LoVo (cell line): ENCODE measurements around the gene ATXN1.
"Not testable (repeated sequence)": the region's sequence is repeated elsewhere in the genome, so short reads cannot be mapped to it uniquely, and the experiment has no call there.

Source experiments
- DNase-seq: peaks from one replicate; pipeline ENCODE4 v3.0.0-alpha.2; 2016; ENCODE audit warnings: low spot score

Gene ATXN1

DNA sequence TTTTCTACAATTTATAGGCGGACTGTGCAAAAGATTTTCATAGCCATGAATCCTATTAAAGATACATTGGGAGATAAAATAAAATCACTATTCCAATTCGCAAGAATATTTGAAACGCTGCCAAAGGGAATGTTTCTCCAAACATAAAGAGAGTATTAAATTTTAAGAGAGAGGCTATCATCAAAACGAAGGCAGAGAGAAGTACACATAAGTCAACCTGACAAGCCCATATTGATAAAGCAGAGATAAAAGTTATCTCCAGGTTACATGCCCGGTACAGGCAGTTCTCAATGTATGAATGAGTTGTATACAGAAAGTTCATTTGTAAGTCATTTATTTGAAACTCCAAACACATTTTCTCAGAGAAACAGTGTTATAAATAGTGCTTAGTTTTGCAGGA is 193.1 kb downstream of the ATXN1 start:
- DNase-seq: no peak

DNA sequence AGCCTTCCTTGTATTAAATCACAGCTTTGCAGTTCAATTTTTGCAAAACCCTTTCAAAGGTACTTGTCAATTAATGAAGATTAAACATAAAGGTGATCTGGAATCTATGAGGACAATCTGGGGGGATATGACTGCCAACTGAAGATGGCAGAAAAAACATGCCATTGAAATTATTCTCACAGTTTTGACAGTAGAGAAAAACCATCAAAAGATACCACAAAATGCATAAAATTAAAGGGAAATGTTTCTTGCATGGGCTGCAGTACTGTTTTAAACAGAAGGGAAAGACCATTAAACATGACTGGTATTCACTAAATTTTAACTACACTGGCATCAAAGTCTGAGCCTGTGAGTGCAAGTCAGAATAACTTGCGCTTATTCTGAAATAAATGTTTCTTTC is 194.2 kb downstream of the ATXN1 start:
- no peak for DNase-seq

DNA sequence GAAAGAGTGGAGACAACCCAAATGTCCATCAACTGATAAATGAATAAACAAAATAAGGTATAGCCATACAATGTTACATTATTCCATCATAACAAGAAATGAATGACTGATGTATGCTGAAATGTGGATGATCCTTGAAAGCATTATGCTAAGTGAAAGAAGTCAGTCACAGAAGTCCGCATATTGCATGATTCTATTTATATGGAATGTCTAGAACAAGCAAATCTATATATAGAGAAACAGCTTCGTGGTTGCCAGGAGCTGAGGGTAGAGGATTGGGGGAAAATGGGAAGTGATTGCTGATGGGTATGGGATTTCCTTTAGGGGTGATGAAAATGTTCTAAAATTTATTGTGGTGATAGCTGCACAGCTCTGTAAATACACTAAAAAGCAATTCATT is 196.8 kb downstream of the ATXN1 start:
- no peak for DNase-seq

DNA sequence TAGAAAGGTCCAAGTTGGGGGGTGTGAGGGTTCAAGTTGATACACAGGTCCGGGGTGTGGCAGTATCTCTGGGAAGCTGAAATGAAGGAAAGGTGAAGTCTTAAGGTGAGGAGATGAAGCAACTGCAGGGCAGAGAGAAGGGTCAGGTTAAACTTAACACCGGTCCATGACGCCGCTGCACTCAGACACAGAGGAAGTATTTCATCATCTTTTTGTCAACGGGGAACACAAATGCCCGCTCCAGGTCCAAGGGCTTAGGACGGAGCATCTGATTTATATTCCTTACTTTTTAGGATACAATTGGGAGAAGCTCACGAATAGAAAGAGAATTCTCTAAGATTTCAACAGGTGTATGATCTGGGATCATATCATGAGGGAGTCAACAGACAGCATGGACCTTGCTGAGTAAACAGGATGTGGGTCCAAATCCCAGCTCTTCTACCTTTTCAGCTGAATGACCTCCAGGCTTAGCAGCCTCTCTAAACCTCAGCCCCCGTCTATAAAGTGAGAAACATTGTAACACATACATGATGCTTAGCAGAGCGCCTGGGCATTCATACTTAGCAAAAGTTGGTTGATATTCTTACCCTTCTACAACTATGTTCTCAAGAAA is 197.5 kb downstream of the ATXN1 start:
- DNase-seq: no peak

DNA sequence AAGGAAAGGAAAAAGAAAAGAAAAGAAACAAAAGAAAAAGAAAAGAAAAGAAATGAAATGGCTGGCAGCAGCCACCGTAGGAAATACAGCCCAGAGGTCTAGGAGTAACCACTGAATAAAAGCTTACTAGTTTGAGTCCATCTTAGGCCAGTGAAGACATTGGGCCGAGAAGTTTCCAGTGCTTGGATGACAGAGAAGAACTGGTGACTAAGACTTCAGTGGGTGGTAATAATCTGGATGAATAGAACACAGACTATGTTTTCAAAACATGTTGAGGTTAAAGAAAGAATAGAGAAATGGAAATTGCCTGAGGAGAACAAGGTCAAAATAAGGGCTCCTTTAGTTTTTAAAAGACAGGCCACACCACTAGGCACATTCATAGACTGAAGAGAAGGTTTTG is 198.8 kb downstream of the ATXN1 start:
- DNase-seq: no peak

DNA sequence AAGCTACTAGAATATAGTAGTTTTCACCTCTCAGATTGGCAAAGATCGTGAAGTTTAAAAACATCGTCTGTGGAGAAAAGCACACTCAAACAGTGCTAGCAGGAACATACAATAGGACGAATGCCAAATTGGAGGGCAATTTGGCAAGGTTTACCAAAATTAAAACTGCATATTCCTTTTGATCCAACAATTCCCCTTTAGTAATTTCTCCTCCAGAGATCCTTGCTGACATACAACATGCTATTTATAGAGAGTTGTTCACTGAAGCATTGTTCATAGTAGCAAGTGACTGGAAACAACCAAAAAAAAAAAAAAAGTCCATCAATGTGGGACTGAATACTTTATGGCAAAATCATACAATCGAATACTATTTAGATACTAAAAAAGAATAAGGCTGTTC is 202.2 kb downstream of the ATXN1 start:
- no peak for DNase-seq

DNA sequence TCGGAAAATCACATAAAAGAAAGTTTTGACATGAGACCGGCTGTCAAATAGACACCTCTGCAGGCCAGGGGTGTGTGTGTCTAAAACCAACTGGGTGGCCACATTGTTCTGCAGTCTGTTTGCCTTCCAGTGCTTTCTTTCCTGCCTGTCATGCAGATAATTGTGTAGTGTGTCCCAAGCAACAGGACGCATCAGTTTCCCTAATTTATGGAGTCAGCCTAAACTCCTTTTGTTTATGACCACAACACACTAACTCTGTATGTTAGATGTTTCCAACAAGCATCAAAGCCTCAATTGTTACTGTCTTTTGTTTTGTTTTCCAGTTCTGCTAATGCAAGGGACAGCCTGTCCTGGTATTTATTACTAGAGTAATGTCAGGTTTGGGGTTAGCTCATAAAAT is 205.7 kb downstream of the ATXN1 start:
- DNase-seq: no peak

DNA sequence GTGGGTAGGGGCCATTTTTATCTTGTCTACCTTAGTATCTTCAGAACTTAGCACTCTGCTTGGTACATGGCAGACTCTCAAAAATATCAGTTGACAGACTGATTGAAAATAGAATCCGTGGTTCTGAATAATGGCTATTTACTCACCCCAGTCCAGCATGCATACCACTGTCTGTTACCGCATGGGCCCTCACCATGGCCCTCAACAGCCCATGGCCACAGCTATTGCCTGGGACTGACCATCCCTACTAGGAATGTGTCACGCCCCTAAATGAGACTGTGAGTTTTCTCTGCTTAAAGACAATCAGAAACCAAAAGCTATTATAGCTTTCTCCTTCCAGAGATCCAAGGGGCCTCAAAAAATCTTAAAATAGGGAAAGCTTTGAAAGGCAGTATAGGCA is 207.7 kb downstream of the ATXN1 start:
- DNase-seq: no peak

DNA sequence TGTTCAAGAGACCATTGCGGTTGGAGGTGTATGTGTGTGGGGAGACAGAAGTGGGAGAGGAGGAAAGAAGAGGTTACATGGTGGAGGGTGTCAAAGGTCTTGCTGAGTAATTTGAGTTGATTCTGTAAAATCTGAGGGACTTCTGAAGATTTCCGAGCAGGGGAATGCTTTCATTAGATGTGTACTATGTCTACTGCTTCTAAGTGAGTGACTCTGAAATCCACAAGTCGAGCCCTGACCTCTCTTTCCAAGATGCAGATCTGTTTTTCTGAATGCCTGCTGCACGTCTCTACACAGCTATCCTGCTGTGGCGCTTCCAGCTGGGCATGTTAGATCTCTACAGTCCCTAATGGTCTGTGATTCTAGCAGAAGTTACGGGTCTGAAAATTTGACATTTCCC is 209.8 kb downstream of the ATXN1 start:
- DNase-seq: no peak

DNA sequence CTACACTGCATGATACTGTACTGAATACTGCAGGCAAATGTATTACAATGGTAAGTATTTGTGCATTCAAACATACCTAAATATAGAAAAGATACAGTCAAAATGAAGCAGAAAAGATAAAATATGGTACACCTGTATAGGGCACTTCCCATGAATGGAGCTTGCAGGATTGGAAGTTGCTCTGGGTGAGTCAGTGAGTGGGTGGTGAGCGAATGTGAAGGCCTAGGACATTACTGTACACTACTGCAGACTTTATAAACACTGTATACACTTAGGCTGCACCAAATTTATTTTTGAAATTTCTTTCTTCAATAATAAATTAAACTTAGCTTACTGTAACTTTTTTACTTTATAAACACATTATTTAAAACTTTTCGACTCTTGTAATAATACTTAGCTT is 213.1 kb downstream of the ATXN1 start:
- DNase-seq: no peak

DNA sequence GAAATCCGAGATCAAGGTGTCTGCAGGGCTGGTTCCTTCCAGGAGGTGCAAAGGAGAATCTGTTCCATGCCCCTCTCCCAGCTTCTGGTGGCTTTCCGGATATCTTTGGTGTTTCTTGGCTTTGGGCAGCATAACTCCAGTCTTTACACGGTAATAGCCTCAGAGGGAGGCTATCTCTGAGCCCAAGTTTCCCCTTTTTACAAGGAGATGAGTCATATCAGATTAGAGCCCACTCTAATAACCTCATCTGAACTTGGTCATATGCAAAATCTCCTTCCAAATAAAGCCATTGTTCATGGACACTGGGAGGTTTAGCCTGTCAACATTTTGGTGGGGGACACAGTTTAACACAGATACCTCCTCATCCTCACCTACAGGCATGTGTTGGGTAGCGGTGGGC is 213.7 kb downstream of the ATXN1 start:
- no peak for DNase-seq

DNA sequence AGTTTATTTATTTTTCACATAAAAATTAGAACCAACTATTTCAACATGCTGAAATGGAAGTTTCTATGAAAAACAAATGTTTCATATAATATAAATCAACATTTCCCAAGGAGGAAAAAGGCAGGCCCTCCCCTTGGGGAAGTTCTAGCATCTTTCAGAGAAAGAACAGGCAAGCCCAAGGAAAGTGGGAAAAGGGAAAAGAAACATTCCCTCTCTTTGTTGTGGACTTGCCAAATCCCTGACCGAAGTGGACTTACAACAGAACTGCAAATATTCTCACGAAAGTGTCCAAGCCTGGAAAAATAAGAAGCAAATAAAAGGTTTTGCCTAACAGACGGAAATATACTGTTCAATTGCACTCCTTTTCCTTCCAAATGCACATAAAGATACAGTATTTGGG is 214.4 kb downstream of the ATXN1 start:
- no peak for DNase-seq

DNA sequence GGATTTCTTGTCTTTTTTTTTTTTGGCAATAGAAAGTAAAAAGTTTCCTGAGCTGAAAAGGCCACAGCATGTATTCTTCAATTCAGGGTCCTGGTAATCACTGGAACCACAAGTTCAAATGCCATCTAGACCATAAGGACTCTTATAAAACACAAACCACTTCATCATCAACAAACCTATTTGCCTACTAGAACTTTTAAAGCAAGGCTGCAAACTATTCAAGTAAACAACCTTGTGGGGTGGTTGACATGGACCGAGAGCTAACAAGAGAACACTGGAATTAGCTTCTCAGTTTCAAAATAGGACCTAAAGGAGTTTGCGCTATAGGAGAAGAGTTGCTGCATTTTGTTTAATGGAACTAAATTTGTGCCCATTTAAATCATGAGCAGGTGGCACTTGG is 215.9 kb downstream of the ATXN1 start:
- no peak for DNase-seq

DNA sequence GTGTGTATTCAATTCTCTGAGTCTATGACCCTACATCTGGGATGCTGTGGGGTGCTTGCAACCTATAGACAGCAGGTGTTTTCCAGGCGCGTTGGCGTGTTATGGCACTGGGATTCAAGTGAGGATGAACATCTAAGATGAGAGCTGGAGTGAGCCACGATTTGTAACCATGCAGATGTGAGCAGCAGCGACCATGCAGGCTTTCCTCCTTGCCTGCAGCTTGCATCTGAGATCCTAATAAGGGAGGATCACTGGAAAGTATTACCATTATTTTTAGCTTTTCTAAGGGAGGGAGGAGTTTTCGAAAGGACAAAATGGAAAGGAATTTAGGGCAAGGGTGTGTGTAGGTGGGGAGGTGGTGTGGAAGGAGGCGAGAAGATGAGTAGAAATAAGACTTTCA is 216.7 kb downstream of the ATXN1 start:
- DNase-seq: no peak

DNA sequence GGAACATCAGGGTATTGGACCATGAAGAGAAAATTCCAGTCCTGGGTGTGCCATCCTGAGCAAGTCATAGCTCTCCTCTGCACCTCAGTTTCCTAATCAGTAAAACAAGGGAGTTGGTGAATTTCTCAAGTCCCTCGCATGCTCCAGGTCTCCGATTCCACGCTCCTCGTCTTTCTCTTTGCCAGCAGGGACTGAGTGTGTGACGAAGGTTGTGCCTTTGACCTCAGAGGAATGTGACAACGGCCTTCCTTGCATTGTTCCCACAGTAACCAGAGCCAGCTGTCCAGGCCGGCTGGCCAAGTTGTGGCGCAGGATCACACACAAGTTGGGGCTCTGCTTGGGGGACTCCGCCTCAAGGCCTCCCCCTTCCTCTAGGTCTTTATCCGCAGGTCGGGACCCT is 217.3 kb downstream of the ATXN1 start:
- no peak for DNase-seq

DNA sequence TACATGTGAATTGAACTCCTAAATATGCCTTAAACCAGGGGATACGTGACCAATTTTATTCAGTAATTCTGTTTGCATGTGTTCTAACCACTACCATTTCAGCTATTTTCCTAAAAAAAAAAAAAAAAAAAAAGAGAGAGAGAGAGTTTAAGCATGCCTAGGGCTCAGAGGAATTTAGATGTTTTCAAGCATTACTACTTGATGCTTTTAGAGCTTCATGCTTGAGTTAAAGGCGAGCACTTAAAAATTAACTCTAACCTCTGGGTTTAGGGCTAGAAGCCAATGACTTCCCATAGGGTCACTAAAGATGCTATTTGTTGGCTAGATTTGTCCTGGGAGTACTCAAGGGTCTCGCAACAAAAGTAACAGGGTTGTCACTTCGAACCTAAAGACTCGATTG is 217.7 kb downstream of the ATXN1 start:
- no peak for DNase-seq

DNA sequence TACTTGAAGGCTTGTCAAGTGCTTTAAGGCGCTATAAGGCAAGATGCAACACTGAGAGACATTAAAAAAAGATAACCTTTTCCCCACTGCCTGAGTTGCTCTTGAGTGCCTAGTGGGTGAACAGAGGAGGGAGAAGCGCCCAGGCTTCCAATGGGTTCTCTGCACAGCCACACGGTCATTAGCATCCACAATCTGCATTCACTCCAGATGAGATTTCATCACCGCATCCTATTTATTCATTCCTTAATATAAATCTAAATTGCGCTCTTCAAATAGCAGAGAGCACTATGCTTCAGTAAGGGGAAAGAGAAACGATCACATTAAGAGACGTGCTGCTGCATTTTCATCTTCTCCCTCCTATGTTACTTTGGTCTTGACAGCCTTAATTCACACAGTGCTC is 219.2 kb downstream of the ATXN1 start:
- DNase-seq: no peak

DNA sequence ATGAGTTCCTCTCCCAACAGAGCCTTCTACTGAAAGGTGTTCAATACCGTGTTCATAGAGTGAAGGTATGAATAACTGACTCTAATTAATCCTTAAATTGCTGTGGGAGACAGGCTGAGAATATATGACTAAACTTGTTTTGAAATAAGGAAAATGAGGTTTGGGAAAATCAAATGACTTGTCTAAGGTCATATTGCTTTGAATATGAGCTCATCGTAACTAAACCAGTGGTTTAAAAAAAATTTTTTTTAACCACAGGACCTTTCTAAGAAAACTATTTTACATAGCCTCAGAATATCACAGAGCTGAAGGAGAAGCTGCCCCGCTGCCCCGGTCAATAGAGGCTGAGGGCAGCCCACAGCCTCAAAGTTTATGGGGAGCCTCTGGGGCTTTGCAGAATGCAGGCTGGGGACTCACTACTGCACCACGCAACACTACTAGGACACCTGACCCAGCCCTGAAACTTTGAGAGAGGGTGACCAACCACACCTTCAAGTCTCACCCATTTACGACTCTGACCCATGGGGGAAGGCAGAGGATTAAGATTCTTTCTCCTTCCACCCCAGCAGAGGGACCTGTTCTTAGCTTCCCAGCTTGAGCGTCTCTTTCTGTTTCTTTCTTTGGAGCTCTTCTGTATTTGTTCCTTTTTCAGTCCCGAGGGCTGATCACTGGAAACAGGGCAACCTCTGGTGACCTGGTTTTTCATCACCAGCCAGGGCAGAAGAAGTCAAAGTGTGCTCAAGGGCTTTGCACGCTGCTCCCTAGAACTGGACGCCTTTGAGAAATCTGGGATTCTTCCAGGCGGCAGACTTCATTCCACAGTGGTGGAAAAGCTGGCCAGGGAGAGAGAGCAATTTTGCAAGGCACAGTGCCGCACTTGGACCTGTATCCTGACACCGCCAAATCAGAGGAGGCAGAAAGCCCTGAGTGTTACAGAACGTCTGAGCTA is 220.2 kb downstream of the ATXN1 start:
- DNase-seq: no peak

DNA sequence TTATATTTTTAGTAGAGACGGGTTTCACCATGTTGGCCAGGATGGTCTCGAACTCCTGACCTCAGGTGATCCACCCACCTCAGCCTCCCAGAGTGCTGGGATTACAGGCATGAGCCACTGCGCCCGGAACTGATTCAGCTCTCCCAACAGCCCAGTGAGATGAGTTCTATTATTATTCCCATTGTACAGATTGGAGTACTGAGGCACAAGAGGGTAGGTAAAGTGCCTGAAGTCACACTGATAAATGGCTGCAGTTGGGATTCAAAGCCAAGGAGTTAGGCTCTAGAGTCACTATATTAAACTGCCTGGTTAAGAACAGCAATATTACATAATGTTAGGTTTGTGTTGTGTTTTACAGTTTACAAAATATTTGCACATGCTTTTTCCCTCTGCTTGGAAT is 220.9 kb downstream of the ATXN1 start:
- not testable (repeated sequence) for DNase-seq

DNA sequence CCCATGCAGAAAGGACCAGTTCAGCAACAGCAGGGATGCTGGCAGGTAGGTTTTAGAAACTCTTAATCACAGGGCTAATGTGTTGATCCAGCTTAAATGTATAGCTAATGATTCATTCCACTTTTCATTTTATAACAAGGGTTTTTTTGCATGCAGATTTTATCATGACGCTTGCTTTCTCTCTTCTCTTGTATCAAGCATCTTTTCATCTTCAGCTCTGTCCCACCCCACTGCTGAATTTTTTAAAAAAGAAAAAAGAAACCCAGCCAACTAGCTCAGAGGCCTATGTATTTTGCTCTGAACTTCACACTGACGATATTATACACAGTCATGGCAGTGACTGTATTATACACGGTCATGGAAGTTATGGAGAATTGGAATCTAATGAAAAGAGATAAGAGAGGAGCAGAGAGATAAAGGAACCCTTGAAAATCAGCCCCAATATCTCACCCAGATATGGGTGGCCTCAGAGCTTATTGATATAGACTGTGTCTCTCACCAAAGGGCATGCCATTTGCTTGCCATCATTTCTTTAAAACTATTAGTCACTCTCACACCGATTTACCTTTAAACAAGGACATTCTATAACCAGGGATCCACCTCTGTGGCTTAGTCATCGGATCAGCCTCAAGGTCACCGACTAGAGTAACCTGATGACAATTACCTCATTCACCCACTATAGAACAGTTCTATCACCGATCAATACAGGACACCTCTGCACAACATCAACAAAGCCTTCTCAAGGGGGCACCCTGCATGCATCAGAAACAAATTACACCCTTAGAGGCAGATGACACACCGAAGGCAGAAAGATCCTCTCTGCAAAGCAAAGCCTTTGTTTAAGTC is 222.0 kb downstream of the ATXN1 start:
- no peak for DNase-seq

DNA sequence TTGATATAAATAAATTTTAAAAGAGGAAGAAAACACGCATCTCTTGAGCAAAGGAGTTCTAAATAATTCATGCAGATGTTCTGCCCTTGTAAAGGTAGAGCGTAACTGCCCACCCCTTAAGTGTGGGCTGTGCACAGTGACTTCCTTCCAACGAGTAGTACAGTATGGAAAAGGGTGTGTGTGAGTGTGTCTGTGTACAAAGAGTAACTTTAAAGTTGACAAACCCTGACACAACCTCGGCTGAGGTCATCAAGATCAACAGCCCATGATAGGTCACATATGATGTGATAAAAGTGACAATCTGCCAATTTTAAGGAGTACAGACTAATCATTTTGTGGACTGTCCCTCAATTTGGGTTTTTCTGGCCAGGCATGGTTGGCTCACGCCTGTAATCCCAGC is 225.7 kb downstream of the ATXN1 start:
- DNase-seq: no peak

DNA sequence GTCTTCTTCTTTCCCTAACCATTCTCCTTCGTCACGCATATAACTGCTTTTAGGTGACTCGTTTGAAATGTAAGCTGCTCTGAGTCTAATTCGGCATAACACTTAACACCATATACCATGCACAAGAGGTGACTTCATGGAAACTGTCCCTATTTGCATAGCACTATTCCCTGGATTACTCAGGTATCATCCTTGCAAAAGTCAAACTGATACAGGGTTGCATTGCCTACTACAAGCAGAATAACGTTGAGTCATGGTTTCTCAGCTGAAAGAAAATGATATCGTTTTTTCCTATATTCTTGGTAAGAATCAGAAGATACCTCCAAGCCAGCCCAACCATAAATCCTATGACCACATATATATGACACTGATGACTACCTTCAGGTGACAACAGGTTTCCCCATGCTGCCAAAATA is 227.5 kb downstream of the ATXN1 start:
- no peak for DNase-seq

DNA sequence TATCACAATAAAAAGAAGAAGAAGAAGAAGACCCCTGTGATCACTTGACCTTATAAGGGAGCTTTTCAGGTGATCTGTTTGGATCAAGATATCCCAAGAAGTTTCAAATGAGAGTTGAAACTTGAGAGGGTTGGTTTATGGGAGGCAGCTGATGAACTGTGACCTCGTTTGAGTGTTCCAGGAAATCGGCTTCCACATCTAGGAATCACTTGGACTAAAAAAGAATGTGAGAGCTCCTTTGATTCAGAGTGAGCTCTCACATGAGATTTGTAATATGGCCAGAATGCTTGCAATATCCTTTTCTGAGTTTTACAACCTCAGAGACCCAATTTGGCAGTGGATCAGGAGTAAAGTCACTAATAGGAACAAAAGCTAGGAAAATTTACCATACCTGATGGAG is 228.1 kb downstream of the ATXN1 start:
- DNase-seq: no peak
